Lung (tissue), 12 donors: ENCODE results near the gene LHX8. TPM values are rescaled to one million over a fixed set of nuclear protein-coding genes. Genes with fewer than 3 reads are reported as not detected.
A peak's percentile ranks its signal among the peaks of the same experiment; 100 is the strongest.

ENCODE experiments used
- ATAC-seq: fragments of 200-7000 bp; cut with Tn5 transposase; one replicate; pipeline ENCODE4 v1.9.1; 2020; ENCODE audit warnings: moderate number of reproducible peaks; ENCODE audit not compliant: insufficient read depth, low FRiP score
- DNase-seq, 3 donors: peaks; one replicate each; pipeline ENCODE4 v3.0.0-alpha.2; 2013 to 2017
- H3K27ac ChIP-seq, 2 donors: one replicate each; pipeline ENCODE4 v1.5.1; 2013; ENCODE audit warnings: mild to moderate bottlenecking in 2 of 2, moderate library complexity in 2 of 2, control low read depth in 1 of 2, inconsistent platforms in 1 of 2, low read depth in 1 of 2, low read length in 1 of 2
- H3K27me3 ChIP-seq, 3 donors: one replicate each; pipeline ENCODE4 v1.5.1; 2013; ENCODE audit warnings: low read length in 2 of 3; ENCODE audit not compliant: control insufficient read depth in 3 of 3, insufficient read depth in 3 of 3
- H3K36me3 ChIP-seq, 4 donors: one replicate each; pipeline ENCODE4 v1.5.1; 2013; ENCODE audit warnings: low read length in 4 of 4, mild to moderate bottlenecking in 1 of 4, moderate library complexity in 1 of 4; ENCODE audit not compliant: control insufficient read depth in 4 of 4, insufficient read depth in 4 of 4
- H3K4me1 ChIP-seq, 5 donors: one replicate each; pipeline ENCODE4 v1.5.1; 2013; ENCODE audit warnings: low read length in 5 of 5, mild to moderate bottlenecking in 2 of 5, moderate library complexity in 1 of 5; ENCODE audit not compliant: control insufficient read depth in 5 of 5, insufficient read depth in 5 of 5
- H3K4me3 ChIP-seq: one replicate; pipeline ENCODE4 v1.5.1; 2013; ENCODE audit warnings: mild to moderate bottlenecking, control low read depth, moderate library complexity
- H3K9ac ChIP-seq, 2 donors: one replicate each; pipeline ENCODE4 v1.5.1; 2013; ENCODE audit warnings: low read length in 2 of 2, control low read depth in 1 of 2; ENCODE audit not compliant: insufficient read depth in 1 of 2
- H3K9me3 ChIP-seq, 4 donors: one replicate each; pipeline ENCODE4 v1.5.1; 2013; ENCODE audit warnings: low read length in 3 of 4, mild to moderate bottlenecking in 1 of 4, moderate library complexity in 1 of 4; ENCODE audit not compliant: control insufficient read depth in 4 of 4, insufficient read depth in 3 of 4
- WGBS, 2 donors: extraction: QIAGEN DNeasy Blood & Tissue Kit; methylation state at CpG; one replicate each; pipeline ENCODE4 v1.1.7; 2013; 5-methylcytosine and 5-hydroxymethylcytosine counted together
- polyA plus RNA-seq, 2 donors: library from polyadenylated mRNA; stranded (reverse); fragments of 200-250 nt; gene quantifications; one replicate each; pipeline ENCODE4 v1.2.1, GENCODE V29; 2013
- total RNA-seq, 2 donors: library from RNA; depleted of rRNA in 1 of 2; stranded (reverse); fragments of >200 nt in 1 of 2; gene quantifications; one replicate each; pipeline ENCODE4 v1.2.1, GENCODE V29; 2014 to 2021
- TF ChIP-seq, protein P1 (sequence below): IDR thresholded peaks from 2 replicates; pipeline ENCODE4 v1.5.1; 2012; ENCODE audit warnings: mild to moderate bottlenecking; ENCODE audit errors: control extremely low read depth, extremely low read depth
- donor health status: control.
- donor health status: control.
- donor health status: Bipolar disorder and iron deficiency.
- donor health status: healthy.
- donor health status: DM: yes; HTN: yes; CAD: no.

Gene LHX8
- total and polyA plus RNA-seq, 4 donors: not detected

DNA sequence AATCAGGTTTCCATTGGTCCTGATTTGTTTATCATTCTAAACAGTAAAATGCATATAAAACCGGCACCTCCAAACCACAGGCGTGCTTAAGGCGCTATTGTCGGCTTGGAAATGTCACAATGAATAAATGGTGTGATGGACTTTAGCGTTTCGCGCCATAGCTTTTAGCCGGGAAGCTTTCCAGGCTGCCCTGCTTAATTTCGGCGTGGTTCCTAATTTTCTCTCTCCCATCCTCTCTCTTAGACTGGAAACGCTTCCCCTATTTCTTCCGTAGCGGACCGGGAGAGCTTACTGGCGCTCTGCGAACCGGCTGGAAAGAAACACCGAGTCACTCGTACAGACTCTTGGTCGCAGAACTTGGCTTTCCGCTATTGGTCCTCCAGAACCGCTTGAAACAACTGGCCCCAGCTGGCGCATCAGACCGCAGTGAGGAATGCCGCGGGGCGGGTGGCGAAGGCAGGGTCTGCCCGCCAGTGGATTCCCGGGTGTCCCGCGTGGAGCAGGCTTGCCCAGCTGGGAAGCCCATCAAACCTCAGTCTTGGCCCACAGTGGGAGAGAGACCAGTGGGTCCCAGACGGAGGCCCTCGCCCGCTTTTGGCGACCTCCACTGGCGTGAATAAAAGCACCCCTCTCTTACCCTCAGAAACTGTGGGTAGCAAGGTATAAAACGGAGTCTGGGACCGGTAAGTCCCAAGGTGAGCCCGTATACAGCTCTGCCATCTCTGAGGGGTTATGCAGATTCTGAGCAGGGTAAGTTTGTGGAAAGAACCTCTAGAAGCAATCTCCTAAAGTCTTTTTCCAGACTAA is 4.0 kb upstream of the LHX8 start:
- ATAC-seq (no peak), DNase-seq (peak; percentile 43 to 61 (median 58))
- Histone ChIP-seq H3K27me3 (peaks cover 19 to 99% (median 97%) of the 10 kb centered on the region in 3 donors), H3K9ac (no peak overlapping the region), H3K36me3 (no peaks in the 10 kb centered on the region), H3K4me3 (no peak overlapping the region), H3K27ac (no peak overlapping the region), H3K9me3 (peaks cover 0 to 32% (median 0%) of the 10 kb centered on the region in 4 donors), H3K4me1 (peaks cover 0 to 8% (median 4%) of the 10 kb centered on the region in 5 donors)
- TF ChIP-seq, protein P1, sequence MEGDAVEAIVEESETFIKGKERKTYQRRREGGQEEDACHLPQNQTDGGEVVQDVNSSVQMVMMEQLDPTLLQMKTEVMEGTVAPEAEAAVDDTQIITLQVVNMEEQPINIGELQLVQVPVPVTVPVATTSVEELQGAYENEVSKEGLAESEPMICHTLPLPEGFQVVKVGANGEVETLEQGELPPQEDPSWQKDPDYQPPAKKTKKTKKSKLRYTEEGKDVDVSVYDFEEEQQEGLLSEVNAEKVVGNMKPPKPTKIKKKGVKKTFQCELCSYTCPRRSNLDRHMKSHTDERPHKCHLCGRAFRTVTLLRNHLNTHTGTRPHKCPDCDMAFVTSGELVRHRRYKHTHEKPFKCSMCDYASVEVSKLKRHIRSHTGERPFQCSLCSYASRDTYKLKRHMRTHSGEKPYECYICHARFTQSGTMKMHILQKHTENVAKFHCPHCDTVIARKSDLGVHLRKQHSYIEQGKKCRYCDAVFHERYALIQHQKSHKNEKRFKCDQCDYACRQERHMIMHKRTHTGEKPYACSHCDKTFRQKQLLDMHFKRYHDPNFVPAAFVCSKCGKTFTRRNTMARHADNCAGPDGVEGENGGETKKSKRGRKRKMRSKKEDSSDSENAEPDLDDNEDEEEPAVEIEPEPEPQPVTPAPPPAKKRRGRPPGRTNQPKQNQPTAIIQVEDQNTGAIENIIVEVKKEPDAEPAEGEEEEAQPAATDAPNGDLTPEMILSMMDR: no peak
- 5 to 6% methylated on average over 40 of the region's 40 CpGs for WGBS, 2 donors

DNA sequence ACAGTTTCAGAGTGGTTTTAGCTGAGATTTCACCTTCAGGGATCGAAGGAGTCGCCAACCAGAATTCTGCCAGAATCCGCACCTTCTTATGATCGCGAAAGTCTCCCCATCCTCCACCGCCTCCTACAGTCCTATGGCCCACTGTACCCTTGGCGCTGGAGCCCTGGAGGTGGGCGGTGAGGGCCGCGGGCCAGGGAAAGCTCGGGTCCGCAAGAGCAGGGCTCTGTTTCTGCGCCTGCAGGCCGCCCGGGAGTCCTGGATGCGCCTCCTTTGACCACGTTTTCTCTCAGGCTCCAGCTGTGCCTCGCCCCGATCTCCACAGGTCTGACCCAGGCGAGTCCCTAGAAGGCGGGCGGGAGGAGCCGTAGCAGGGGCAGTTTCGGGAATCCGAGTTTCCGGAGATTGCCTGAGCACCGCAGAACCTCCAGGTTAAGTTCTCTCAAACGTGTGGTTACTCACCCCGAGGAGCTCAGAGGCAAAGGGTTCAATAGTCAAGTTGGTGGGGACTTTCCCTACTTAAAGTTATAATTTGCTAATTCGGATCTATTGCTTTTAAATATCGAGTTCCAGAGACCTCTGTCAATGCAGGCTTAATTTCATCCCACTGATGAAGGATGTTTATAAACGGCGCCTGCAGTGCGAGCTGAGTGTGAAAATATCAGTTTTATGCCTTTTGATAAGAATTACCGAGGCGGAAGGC is 3.2 kb upstream of the LHX8 start:
- TF ChIP-seq, protein P1: no peak
- H3K4me3 ChIP-seq: no peak overlapping the region
- H3K9me3 ChIP-seq: peaks cover 0 to 33% (median 0%) of the 10 kb centered on the region in 4 donors
- no peak overlapping the region for H3K9ac ChIP-seq
- no peak for ATAC-seq
- H3K36me3 ChIP-seq: no peaks in the 10 kb centered on the region
- H3K27ac ChIP-seq: no peak overlapping the region
- peaks cover 0 to 15% (median 10%) of the 10 kb centered on the region in 5 donors for H3K4me1 ChIP-seq
- peak in 1 of 3 donors; percentile 16 for DNase-seq
- peaks cover 19 to 99% (median 99%) of the 10 kb centered on the region in 3 donors for H3K27me3 ChIP-seq
- WGBS, 2 donors: 3 to 7% methylated on average over 36 of the region's 36 CpGs

DNA sequence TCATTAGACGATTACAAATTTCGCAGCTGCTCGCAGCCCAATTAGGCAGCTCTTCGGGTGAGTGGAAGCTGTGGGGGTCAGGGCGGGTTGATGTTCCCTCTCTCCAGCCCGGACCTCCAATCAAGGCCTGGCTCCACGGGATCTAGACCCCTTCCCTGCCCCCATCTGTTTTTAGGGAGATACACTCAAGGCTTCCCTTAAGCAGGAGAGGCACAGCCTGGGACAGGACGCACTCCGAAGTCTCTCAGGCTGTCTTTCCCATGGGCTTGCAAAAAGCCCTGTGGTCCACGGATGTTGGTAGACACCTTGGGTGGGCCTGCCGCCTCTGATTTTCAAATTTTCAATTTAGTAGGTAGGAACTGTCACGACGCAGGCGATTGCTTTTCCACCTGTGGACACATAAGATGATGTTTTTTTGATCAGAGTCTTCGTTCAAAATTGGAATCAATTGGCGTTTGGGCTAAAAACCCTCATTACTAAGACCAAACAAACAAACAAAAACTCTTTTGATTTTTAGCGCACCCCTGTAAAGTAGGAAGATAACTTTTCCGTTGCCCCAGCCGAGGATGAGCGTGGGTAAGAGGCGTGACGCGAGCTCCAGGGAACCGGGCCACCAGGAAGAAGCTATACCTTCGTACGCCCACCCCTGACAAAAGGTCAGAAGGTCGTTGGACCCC is 2.5 kb upstream of the LHX8 start:
- Histone ChIP-seq H3K27me3 (peaks cover 19 to 98% (median 96%) of the 10 kb centered on the region in 3 donors), H3K9me3 (peaks cover 0 to 32% (median 0%) of the 10 kb centered on the region in 4 donors), H3K36me3 (no peaks in the 10 kb centered on the region), H3K4me3 (no peak overlapping the region), H3K4me1 (peaks cover 0 to 15% (median 10%) of the 10 kb centered on the region in 5 donors), H3K9ac (no peak overlapping the region), H3K27ac (no peak overlapping the region)
- peak in 2 of 3 donors; percentile 15 to 18 for DNase-seq
- 5 to 7% methylated on average over 27 of the region's 27 CpGs for WGBS, 2 donors
- TF ChIP-seq, protein P1: no peak
- no peak for ATAC-seq
